DND-41 (cell line): ENCODE measurements around the gene COL4A2.

Source experiments
- EZH2 ChIP-seq: IDR thresholded peaks from 3 replicates; pipeline ENCODE4 v1.6.1; 2012; ENCODE audit warnings: borderline replicate concordance, low read depth, mild to moderate bottlenecking, moderate library complexity, low read length, inconsistent platforms; ENCODE audit not compliant: severe bottlenecking
- TF ChIP-seq, protein P1 (sequence below): IDR thresholded peaks from 2 replicates; pipeline ENCODE4 v1.5.1; 2012; ENCODE audit warnings: borderline replicate concordance, low read length, moderate library complexity, mild to moderate bottlenecking; ENCODE audit not compliant: poor library complexity, severe bottlenecking; ENCODE audit errors: extremely low read depth

DNA sequence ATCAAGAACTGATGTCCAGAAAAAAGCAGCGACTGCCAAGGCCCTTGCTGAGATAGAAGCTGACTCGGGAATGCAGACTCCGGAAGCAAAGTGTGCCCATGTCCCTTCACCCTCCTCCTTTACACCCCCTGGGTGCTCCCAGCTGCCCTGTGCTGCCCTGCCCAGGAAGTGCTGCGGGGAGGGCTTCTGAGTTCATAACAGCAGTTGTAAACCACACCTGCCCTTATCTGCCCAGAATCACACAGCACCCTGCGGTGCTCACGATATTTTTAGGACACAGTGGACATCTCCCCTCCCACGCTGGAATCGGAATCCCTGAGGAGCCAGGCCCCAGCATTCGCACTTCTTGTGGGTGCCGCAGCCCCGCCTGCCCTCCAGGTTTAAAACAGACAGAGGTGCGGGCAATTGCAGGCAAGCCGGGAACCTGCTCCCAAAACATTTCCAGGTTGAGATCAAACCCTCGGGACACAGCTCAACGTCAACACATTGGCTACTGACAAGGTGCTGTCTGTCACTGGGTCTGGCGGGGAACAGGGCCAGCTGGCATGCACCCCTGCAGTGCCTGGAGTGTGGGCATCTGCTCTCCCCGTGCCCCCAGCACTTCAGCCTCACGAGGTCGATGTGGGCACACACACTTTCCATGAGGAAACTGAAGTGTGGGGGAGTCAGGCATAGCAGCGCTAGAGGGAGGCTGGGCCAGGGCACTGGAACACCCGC, 217.6 kb downstream of the COL4A2 start:
- no peak for TF ChIP-seq EZH2
- TF ChIP-seq, protein P1, sequence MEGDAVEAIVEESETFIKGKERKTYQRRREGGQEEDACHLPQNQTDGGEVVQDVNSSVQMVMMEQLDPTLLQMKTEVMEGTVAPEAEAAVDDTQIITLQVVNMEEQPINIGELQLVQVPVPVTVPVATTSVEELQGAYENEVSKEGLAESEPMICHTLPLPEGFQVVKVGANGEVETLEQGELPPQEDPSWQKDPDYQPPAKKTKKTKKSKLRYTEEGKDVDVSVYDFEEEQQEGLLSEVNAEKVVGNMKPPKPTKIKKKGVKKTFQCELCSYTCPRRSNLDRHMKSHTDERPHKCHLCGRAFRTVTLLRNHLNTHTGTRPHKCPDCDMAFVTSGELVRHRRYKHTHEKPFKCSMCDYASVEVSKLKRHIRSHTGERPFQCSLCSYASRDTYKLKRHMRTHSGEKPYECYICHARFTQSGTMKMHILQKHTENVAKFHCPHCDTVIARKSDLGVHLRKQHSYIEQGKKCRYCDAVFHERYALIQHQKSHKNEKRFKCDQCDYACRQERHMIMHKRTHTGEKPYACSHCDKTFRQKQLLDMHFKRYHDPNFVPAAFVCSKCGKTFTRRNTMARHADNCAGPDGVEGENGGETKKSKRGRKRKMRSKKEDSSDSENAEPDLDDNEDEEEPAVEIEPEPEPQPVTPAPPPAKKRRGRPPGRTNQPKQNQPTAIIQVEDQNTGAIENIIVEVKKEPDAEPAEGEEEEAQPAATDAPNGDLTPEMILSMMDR, result no peak
